Natural killer cell (primary cell): ENCODE measurements around the gene EEF2K. TPM values are rescaled to one million over a fixed set of nuclear protein-coding genes. Genes with fewer than 3 reads are reported as not detected.
"Not testable (repeated sequence)": the region's sequence is repeated elsewhere in the genome, so short reads cannot be mapped to it uniquely, and the experiment has no call there.

Source experiments
- ATAC-seq, 3 donors: fragments of 150-1000 bp in 2 of 3; fragments of 200-7000 bp in 1 of 3; cut with Tn5 transposase; 1 replicate in 1 of 3; 2 replicates in 2 of 3; pipeline ENCODE4 v1.10.0; 2021; ENCODE audit warnings: mild to moderate bottlenecking in 2 of 3, moderate library complexity in 2 of 3
- DNase-seq, 2 donors: peaks; one replicate each; pipeline versions ENCODE4 v3.0.0 to v3.0.0-alpha.2; 2013 to 2021; ENCODE audit warnings: mixed read lengths in 1 of 2
- H3K27ac ChIP-seq: one replicate; pipeline ENCODE4 v1.5.1; 2013; ENCODE audit warnings: mild to moderate bottlenecking, low read length
- H3K27me3 ChIP-seq: one replicate; pipeline ENCODE4 v1.6.1; 2013; ENCODE audit warnings: low read length; ENCODE audit not compliant: control insufficient read depth, insufficient read depth
- H3K36me3 ChIP-seq: one replicate; pipeline ENCODE4 v1.6.1; 2013; ENCODE audit warnings: low read length; ENCODE audit not compliant: control insufficient read depth, insufficient read depth
- H3K4me1 ChIP-seq: one replicate; pipeline ENCODE4 v1.6.1; 2013; ENCODE audit warnings: low read length; ENCODE audit not compliant: control insufficient read depth, insufficient read depth
- H3K4me3 ChIP-seq: one replicate; pipeline ENCODE4 v1.5.1; 2013; ENCODE audit warnings: low read length
- H3K9me3 ChIP-seq: one replicate; pipeline ENCODE4 v1.6.1; 2013; ENCODE audit warnings: low read length; ENCODE audit not compliant: control insufficient read depth, insufficient read depth
- H3K27ac Mint-ChIP-seq, 2 donors: one replicate each; pipeline ENCODE4 v1.8.0; 2022; ENCODE audit warnings: mild to moderate bottlenecking in 2 of 2, mixed read lengths in 2 of 2, moderate library complexity in 1 of 2
- H3K27me3 Mint-ChIP-seq, 2 donors: one replicate each; pipeline ENCODE4 v1.8.0; 2022; ENCODE audit warnings: low read depth in 2 of 2, mixed read lengths in 2 of 2
- H3K36me3 Mint-ChIP-seq: one replicate; pipeline ENCODE4 v1.8.0; 2022; ENCODE audit warnings: mixed read lengths
- H3K4me1 Mint-ChIP-seq, 2 donors: one replicate each; pipeline ENCODE4 v1.8.0; 2022; ENCODE audit warnings: mixed read lengths in 2 of 2
- H3K4me3 Mint-ChIP-seq: one replicate; pipeline ENCODE4 v1.8.0; 2022; ENCODE audit warnings: mild to moderate bottlenecking, moderate library complexity, mixed read lengths
- H3K9me3 Mint-ChIP-seq, 2 donors: one replicate each; pipeline ENCODE4 v1.8.0; 2022; ENCODE audit warnings: mixed read lengths in 2 of 2
- CTCF ChIP-seq: fragments of 200-600 bp; IDR thresholded peaks from one replicate; pipeline ENCODE4 v1.8.0; 2022; ENCODE audit warnings: antibody characterized with exemption
- WGBS: methylation state at CpG from one replicate; pipeline ENCODE4 v1.1.7; 2013; ENCODE audit warnings: missing lambda C conversion rate; ENCODE audit not compliant: insufficient coverage; 5-methylcytosine and 5-hydroxymethylcytosine counted together
- intact Hi-C: fragments of 100-400 bp; cut with micrococcal nuclease; formaldehyde crosslinking; loops from one replicate; pipeline ENCODE4 v1.14.2; 2022
- total RNA-seq, 4 donors: library from RNA; stranded (reverse); fragments of 120-200 nt in 1 of 4; gene quantifications; one replicate each; pipeline versions ENCODE4 v1.2.3 to v1.2.4, GENCODE V29; 2013 to 2022

Gene EEF2K
- total RNA-seq, 3 donors from 2014 or later (not counting 1 experiment from before 2014, with no cell fraction given), result 12.6 to 33.5 (median 22.9) TPM

- Histone ChIP-seq H3K4me1 (peaks cover 33% of the 10 kb centered on the region), H3K27me3 (no peaks in the 10 kb centered on the region), H3K9me3 (no peaks in the 10 kb centered on the region), H3K4me3 (no peak overlapping the region), H3K27ac (no peak overlapping the region), H3K36me3 (peaks cover 17% of the 10 kb centered on the region)
- WGBS, result 67% methylated on average over 8 of the region's 8 CpGs
- Mint-ChIP-seq H3K4me1 (peaks cover 60 to 70% of the 10 kb centered on the region in 2 donors), H3K36me3 (no peaks in the 10 kb centered on the region), H3K9me3 (no peaks in the 10 kb centered on the region), H3K4me3 (peak overlapping the region; percentile 38), H3K27me3 (no peaks in the 10 kb centered on the region), H3K27ac (peak overlapping the region; percentile 12 to 73)
- ATAC-seq, result no peak
- DNase-seq, result peak in 1 of 2 donors; percentile 68
- peak; percentile 27 for TF ChIP-seq CTCF
- intact Hi-C loops, result no loop called here
These were observed 94.5 kb downstream of the EEF2K start for GRCh38 chr16:22300427-22301071.

GRCh38 chr16:22301423-22301822 is 95.3 kb downstream of the EEF2K start:
- not testable (repeated sequence) for H3K36me3 Mint-ChIP-seq

GRCh38 chr16:22302776-22303363 is 96.8 kb downstream of the EEF2K start:
- no peaks in the 10 kb centered on the region for H3K9me3 Mint-ChIP-seq
- H3K27me3 ChIP-seq, result no peaks in the 10 kb centered on the region
- no peaks in the 10 kb centered on the region for H3K9me3 ChIP-seq
- no peak overlapping the region for H3K4me3 ChIP-seq
- peak in 1 of 2 donors; percentile 6 for DNase-seq
- H3K36me3 ChIP-seq, result peaks cover 34% of the 10 kb centered on the region
- peaks cover 42 to 52% of the 10 kb centered on the region in 2 donors for H3K4me1 Mint-ChIP-seq
- no peak overlapping the region for H3K27ac Mint-ChIP-seq
- TF ChIP-seq CTCF, result no peak
- peaks cover 25% of the 10 kb centered on the region for H3K4me1 ChIP-seq
- no peaks in the 10 kb centered on the region for H3K27me3 Mint-ChIP-seq
- no peak overlapping the region for H3K4me3 Mint-ChIP-seq
- intact Hi-C loops, result no loop called here
- H3K27ac ChIP-seq, result no peak overlapping the region
- 97% methylated on average over 12 of the region's 12 CpGs for WGBS
- no peaks in the 10 kb centered on the region for H3K36me3 Mint-ChIP-seq
- no peak for ATAC-seq

More at GRCh38 chr16:22301423-22301822, 95.3 kb downstream of the EEF2K start:
- H3K9me3 ChIP-seq, H3K9me3 Mint-ChIP-seq, H3K4me3 Mint-ChIP-seq, H3K4me3 ChIP-seq, H3K27me3 ChIP-seq, DNase-seq, intact Hi-C loops, H3K27ac Mint-ChIP-seq, H3K27me3 Mint-ChIP-seq, ATAC-seq, H3K27ac ChIP-seq: not testable (repeated sequence)
- Histone ChIP-seq H3K36me3 (peaks cover 22% of the 10 kb centered on the region), H3K4me1 (peaks cover 32% of the 10 kb centered on the region)
- H3K4me1 Mint-ChIP-seq, result peaks cover 56 to 66% of the 10 kb centered on the region in 2 donors
- WGBS, result 91% methylated on average over 7 of the region's 7 CpGs

- peak overlapping the region in 1 of 2 donors; percentile 41 for H3K27ac Mint-ChIP-seq
These were observed 98.3 kb downstream of the EEF2K start for GRCh38 chr16:22304411-22304810.

More at GRCh38 chr16:22304411-22304810, 98.3 kb downstream of the EEF2K start:
- no peak for TF ChIP-seq CTCF
- 96% methylated on average over 4 of the region's 4 CpGs for WGBS
- ATAC-seq (no peak), DNase-seq (no peak)
- H3K9me3 Mint-ChIP-seq, result no peaks in the 10 kb centered on the region
- H3K36me3 Mint-ChIP-seq, result no peaks in the 10 kb centered on the region
- Histone ChIP-seq H3K4me3 (no peak overlapping the region), H3K4me1 (peaks cover 14% of the 10 kb centered on the region), H3K27ac (no peak overlapping the region), H3K27me3 (no peaks in the 10 kb centered on the region), H3K36me3 (peaks cover 50% of the 10 kb centered on the region), H3K9me3 (no peaks in the 10 kb centered on the region)
- intact Hi-C loops, result no loop called here
- H3K27me3 Mint-ChIP-seq, result no peaks in the 10 kb centered on the region
- peaks cover 28 to 42% of the 10 kb centered on the region in 2 donors for H3K4me1 Mint-ChIP-seq
- no peak overlapping the region for H3K4me3 Mint-ChIP-seq
